Fibroblast of pulmonary artery (primary cell): ENCODE data around the gene AFTPH.

Source experiments
- DNase-seq: peaks from one replicate; pipeline ENCODE4 v3.0.0-alpha.2; 2010; ENCODE audit warnings: low read depth
- H3K4me3 ChIP-seq: replicated peaks from 2 replicates; pipeline ENCODE4 v1.5.1; 2011; ENCODE audit warnings: low read depth, mild to moderate bottlenecking, control low read depth, low read length, moderate library complexity
- CTCF ChIP-seq: IDR thresholded peaks from 2 replicates; pipeline ENCODE4 v1.5.1; 2011; ENCODE audit warnings: mild to moderate bottlenecking, control low read depth, low read length, inconsistent platforms; ENCODE audit errors: missing control alignments

AFTPH gene

GRCh38 chr2:64523666-64524603 is at the start of gene AFTPH:
Gene AFTPH, plus strand, starts transcription at chr2:64524328. Its CDS starts 27,147 bp downstream, at chr2:64551475.
- peak; percentile 99 for DNase-seq
- peak within 1 kb of the TSS; percentile 78 for H3K4me3 ChIP-seq
- TF ChIP-seq CTCF: no peak

GRCh38 chr2:64474636-64475035 is 49.5 kb upstream of the AFTPH start:
- no peak for TF ChIP-seq CTCF
- H3K4me3 ChIP-seq: no peak overlapping the region
- DNase-seq: no peak

- no peak for TF ChIP-seq CTCF
- no peak for DNase-seq
- H3K4me3 ChIP-seq: no peak overlapping the region
Measured at GRCh38 chr2:64477037-64477436, 47.1 kb upstream of the AFTPH start.

- TF ChIP-seq CTCF: no peak
- no peak for DNase-seq
Measured at GRCh38 chr2:64477979-64478378, 46.1 kb upstream of the AFTPH start.

GRCh38 chr2:64478502-64479230 is 45.5 kb upstream of the AFTPH start:
- TF ChIP-seq CTCF: no peak
- no peak overlapping the region for H3K4me3 ChIP-seq

More at GRCh38 chr2:64477979-64478378, 46.1 kb upstream of the AFTPH start:
- no peak overlapping the region for H3K4me3 ChIP-seq

GRCh38 chr2:64479259-64480117 is 44.6 kb upstream of the AFTPH start:
- no peak for DNase-seq
- TF ChIP-seq CTCF: no peak

More at GRCh38 chr2:64478502-64479230, 45.5 kb upstream of the AFTPH start:
- DNase-seq: no peak

More at GRCh38 chr2:64479259-64480117, 44.6 kb upstream of the AFTPH start:
- no peak overlapping the region for H3K4me3 ChIP-seq
